Measurements from ENCODE around the gene NPSR1.

The NPSR1 gene

DNA sequence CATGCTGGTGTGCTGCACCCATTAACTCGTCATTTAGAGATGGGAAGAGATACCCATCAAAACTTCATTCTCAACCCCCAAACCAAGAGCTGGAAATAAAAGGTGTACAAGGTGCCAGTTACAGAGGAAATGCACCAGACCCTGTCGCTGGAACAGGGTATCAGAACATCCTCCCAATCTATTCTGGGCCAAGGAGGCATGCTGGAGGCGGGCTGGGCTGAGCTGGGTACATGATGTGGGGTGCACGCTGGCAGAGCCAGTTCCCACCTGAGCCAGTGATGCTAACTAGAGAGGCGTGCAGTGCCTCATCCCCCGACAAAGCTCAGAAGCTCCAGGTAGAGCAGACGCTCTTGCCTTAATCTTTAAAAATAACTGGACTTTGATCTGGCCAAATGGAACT, 70.1 kb downstream of the NPSR1 start:
- Histone ChIP-seq H3K36me3 (no peaks in the 10 kb centered on the region), H3K4me1 (ENCODE audit: control insufficient read depth in 1 of 2, insufficient read depth in 1 of 2, low read depth in 1 of 2, low read length in 1 of 2) (no peaks in the 10 kb centered on the region), H3K27me3 (no peaks in the 10 kb centered on the region), H3K27ac (no peak overlapping the region), H3K4me3 (ENCODE audit: low read depth in 1 of 2, low read length in 1 of 2) (no peak overlapping the region), H3K9me3 (no peaks in the 10 kb centered on the region)
- TF ChIP-seq, protein P1, sequence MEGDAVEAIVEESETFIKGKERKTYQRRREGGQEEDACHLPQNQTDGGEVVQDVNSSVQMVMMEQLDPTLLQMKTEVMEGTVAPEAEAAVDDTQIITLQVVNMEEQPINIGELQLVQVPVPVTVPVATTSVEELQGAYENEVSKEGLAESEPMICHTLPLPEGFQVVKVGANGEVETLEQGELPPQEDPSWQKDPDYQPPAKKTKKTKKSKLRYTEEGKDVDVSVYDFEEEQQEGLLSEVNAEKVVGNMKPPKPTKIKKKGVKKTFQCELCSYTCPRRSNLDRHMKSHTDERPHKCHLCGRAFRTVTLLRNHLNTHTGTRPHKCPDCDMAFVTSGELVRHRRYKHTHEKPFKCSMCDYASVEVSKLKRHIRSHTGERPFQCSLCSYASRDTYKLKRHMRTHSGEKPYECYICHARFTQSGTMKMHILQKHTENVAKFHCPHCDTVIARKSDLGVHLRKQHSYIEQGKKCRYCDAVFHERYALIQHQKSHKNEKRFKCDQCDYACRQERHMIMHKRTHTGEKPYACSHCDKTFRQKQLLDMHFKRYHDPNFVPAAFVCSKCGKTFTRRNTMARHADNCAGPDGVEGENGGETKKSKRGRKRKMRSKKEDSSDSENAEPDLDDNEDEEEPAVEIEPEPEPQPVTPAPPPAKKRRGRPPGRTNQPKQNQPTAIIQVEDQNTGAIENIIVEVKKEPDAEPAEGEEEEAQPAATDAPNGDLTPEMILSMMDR (IDR thresholded peaks at IDR 0.05), result no peak

DNA sequence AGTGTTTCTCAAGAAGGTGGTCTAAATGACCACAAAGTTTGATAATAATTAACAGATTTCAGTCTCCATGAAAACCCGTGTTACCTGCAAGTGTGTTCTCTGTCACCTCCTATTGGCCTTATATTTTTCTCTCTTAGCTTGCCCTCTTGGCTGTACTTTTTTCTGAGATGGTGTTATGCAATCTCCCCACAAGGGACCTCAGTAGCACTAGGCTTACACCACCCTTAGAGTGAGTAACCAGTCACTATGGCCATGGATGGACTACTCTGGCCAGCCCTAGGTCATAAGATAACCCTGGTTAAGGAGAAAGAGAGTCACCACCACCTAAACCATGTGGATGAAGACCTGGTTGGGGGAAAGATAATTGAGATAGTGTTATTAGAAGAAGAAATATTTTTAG, 76.8 kb downstream of the NPSR1 start:
- no peak overlapping the region for H3K27ac ChIP-seq
- no peaks in the 10 kb centered on the region for H3K9me3 ChIP-seq
- no peaks in the 10 kb centered on the region for H3K36me3 ChIP-seq
- TF ChIP-seq, protein P1 (IDR thresholded peaks at IDR 0.05), result no peak
- no peaks in the 10 kb centered on the region for H3K27me3 ChIP-seq
- H3K4me3 ChIP-seq (ENCODE audit: low read depth in 1 of 2, low read length in 1 of 2), result no peak overlapping the region
- no peaks in the 10 kb centered on the region for H3K4me1 ChIP-seq (ENCODE audit: control insufficient read depth in 1 of 2, insufficient read depth in 1 of 2, low read depth in 1 of 2, low read length in 1 of 2)

GRCh38 chr7:34735526-34735925, 77.5 kb downstream of the NPSR1 start:
- H3K9me3 ChIP-seq, result no peaks in the 10 kb centered on the region
- no peaks in the 10 kb centered on the region for H3K4me1 ChIP-seq (ENCODE audit: control insufficient read depth in 1 of 2, insufficient read depth in 1 of 2, low read depth in 1 of 2, low read length in 1 of 2)
- TF ChIP-seq, protein P1 (IDR thresholded peaks at IDR 0.05), result no peak
- no peak overlapping the region for H3K27ac ChIP-seq
- H3K27me3 ChIP-seq, result no peaks in the 10 kb centered on the region
- no peaks in the 10 kb centered on the region for H3K36me3 ChIP-seq
- no peak overlapping the region for H3K4me3 ChIP-seq (ENCODE audit: low read depth in 1 of 2, low read length in 1 of 2)

DNA sequence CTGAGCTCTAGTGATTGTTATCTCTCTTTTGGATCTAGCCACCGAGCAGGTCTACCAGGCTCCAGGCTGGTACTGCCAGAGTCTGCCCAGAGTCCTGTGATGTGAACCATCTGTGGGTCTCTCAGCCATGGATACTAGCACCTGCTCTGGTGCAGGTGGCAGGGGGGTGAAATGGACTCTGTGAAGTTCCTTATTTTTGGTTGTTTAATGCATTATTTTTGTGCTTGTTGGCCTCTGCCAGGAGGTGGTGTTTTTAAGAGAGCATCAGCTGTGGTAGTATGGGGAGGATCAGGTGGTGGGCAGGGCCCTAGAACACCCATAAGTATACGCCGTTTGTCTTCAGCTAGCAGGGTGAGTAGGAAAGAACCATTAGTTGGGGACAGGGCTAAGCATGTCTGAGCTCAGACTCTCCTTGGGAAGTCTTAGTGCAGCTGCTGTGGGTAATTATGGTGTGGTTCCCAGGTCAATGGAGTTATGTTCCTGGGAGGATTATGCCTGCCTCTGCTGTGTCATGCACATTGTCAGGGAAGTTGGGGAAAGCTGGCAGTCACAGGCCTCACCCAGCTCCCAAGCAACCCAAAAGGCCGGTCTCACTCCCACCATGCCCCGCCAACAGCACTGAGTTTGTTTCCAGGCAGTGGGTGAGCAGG, 81.8 kb downstream of the NPSR1 start:
- H3K27me3 ChIP-seq, result no peaks in the 10 kb centered on the region
- no peaks in the 10 kb centered on the region for H3K4me1 ChIP-seq (ENCODE audit: control insufficient read depth in 1 of 2, insufficient read depth in 1 of 2, low read depth in 1 of 2, low read length in 1 of 2)
- H3K36me3 ChIP-seq, result no peaks in the 10 kb centered on the region
- H3K4me3 ChIP-seq (ENCODE audit: low read depth in 1 of 2, low read length in 1 of 2), result no peak overlapping the region
- H3K27ac ChIP-seq, result no peak overlapping the region
- TF ChIP-seq, protein P1 (IDR thresholded peaks at IDR 0.05), result no peak
- no peaks in the 10 kb centered on the region for H3K9me3 ChIP-seq

- Histone ChIP-seq H3K4me1 (ENCODE audit: control insufficient read depth in 1 of 2, insufficient read depth in 1 of 2, low read depth in 1 of 2, low read length in 1 of 2) (no peaks in the 10 kb centered on the region), H3K36me3 (no peaks in the 10 kb centered on the region), H3K9me3 (no peaks in the 10 kb centered on the region), H3K4me3 (ENCODE audit: low read depth in 1 of 2, low read length in 1 of 2) (no peak overlapping the region), H3K27me3 (no peaks in the 10 kb centered on the region), H3K27ac (no peak overlapping the region)
- TF ChIP-seq, protein P1 (IDR thresholded peaks at IDR 0.05), result no peak
Observed at GRCh38 chr7:34740840-34741239, 82.8 kb downstream of the NPSR1 start.
